WTC11 (cell line): ENCODE results near the gene OSBPL5. TPM values are rescaled to one million over a fixed set of nuclear protein-coding genes. Genes with fewer than 3 reads are reported as not detected.

Source experiments
- ATAC-seq: fragments of 200-7000 bp; cut with Tn5 transposase; 2 replicates; pipeline ENCODE4 v1.10.0; 2021; ENCODE audit warnings: mild to moderate bottlenecking, moderate library complexity
- CTCF ChIA-PET: fragments of 300-600 bp; sonication (Branson Sonifier 250); formaldehyde crosslinking; loops from one replicate; lab custom pipeline; 2021; ENCODE audit warnings: antibody characterized with exemption; lab: Charles Lee
- POLR2A ChIA-PET: fragments of 350-600 bp; sonication (Branson Sonifier 250); formaldehyde crosslinking; loops from one replicate; lab custom pipeline; 2021; ENCODE audit warnings: antibody characterized with exemption; lab: Charles Lee
- DNase-seq: peaks from one replicate; pipeline ENCODE4 v3.0.0; 2021; ENCODE audit warnings: low spot score
- H3K27ac Mint-ChIP-seq: 2 replicates; pipeline ENCODE4 v1.8.0; 2021; ENCODE audit warnings: mixed read lengths
- H3K27me3 Mint-ChIP-seq: 2 replicates; pipeline ENCODE4 v1.8.0; 2021; ENCODE audit warnings: low read depth, mild to moderate bottlenecking, moderate library complexity, mixed read lengths
- H3K36me3 Mint-ChIP-seq: 2 replicates; pipeline ENCODE4 v1.8.0; 2021; ENCODE audit warnings: mixed read lengths
- H3K4me1 Mint-ChIP-seq: 2 replicates; pipeline ENCODE4 v1.8.0; 2022; ENCODE audit warnings: mixed read lengths
- H3K4me3 Mint-ChIP-seq: 2 replicates; pipeline ENCODE4 v1.8.0; 2021; ENCODE audit warnings: mild to moderate bottlenecking, moderate library complexity, mixed read lengths
- H3K9me3 Mint-ChIP-seq: 2 replicates; pipeline ENCODE4 v1.8.0; 2021; ENCODE audit warnings: mixed read lengths
- ATF1 ChIP-seq: sonication (generic); formaldehyde crosslinking; IDR thresholded peaks from 2 replicates; pipeline ENCODE4 v1.8.1; 2023; ENCODE audit warnings: mild to moderate bottlenecking, moderate library complexity, missing genetic modification reagents
- CREB1 ChIP-seq: sonication (generic); formaldehyde crosslinking; IDR thresholded peaks from 2 replicates; pipeline ENCODE4 v1.8.0; 2023; ENCODE audit warnings: mild to moderate bottlenecking, missing genetic modification reagents
- FOXP4 ChIP-seq: sonication (generic); formaldehyde crosslinking; IDR thresholded peaks from 2 replicates; pipeline ENCODE4 v1.8.0; 2022; ENCODE audit warnings: mild to moderate bottlenecking, missing genetic modification reagents
- HMGXB4 ChIP-seq: sonication (generic); formaldehyde crosslinking; IDR thresholded peaks from 2 replicates; pipeline ENCODE4 v1.8.1; 2023; ENCODE audit warnings: mild to moderate bottlenecking, moderate library complexity, missing genetic modification reagents
- OVOL2 ChIP-seq: fragments of 250-450 bp; sonication (Bioruptor Pico); IDR thresholded peaks from 2 replicates; pipeline ENCODE4 v1.9.0; 2021; ENCODE audit warnings: mild to moderate bottlenecking, borderline replicate concordance
- PREB ChIP-seq: sonication (generic); formaldehyde crosslinking; IDR thresholded peaks from 2 replicates; pipeline ENCODE4 v1.8.1; 2022; ENCODE audit warnings: mild to moderate bottlenecking, missing genetic modification reagents, moderate library complexity, borderline replicate concordance
- SMAD3 ChIP-seq: sonication (generic); formaldehyde crosslinking; IDR thresholded peaks from 2 replicates; pipeline ENCODE4 v1.8.0; 2022; ENCODE audit warnings: missing genetic modification reagents, mild to moderate bottlenecking, borderline replicate concordance
- SMAD4 ChIP-seq: sonication (generic); formaldehyde crosslinking; IDR thresholded peaks from 2 replicates; pipeline ENCODE4 v1.8.0; 2022; ENCODE audit warnings: mild to moderate bottlenecking, missing genetic modification reagents
- TCF7 ChIP-seq: sonication (generic); formaldehyde crosslinking; IDR thresholded peaks from 2 replicates; pipeline ENCODE4 v1.8.0; 2022; ENCODE audit warnings: mild to moderate bottlenecking, low read depth, missing genetic modification reagents, moderate library complexity
- USF2 ChIP-seq: sonication (generic); formaldehyde crosslinking; IDR thresholded peaks from 2 replicates; pipeline ENCODE4 v1.8.1; 2023; ENCODE audit warnings: mild to moderate bottlenecking, missing genetic modification reagents, moderate library complexity
- ZBTB21 ChIP-seq: sonication (generic); formaldehyde crosslinking; IDR thresholded peaks from 2 replicates; pipeline ENCODE4 v1.8.1; 2023; ENCODE audit warnings: mild to moderate bottlenecking, missing genetic modification reagents, borderline replicate concordance
- ZBTB43 ChIP-seq: sonication (generic); formaldehyde crosslinking; IDR thresholded peaks from 2 replicates; pipeline ENCODE4 v1.8.1; 2023; ENCODE audit warnings: mild to moderate bottlenecking, missing genetic modification reagents
- ZNF532 ChIP-seq: fragments of 250-450 bp; sonication (Bioruptor Pico); IDR thresholded peaks from 2 replicates; pipeline ENCODE4 v1.9.0; 2021; ENCODE audit warnings: mild to moderate bottlenecking, borderline replicate concordance
- ZSCAN18 ChIP-seq: fragments of 250-450 bp; sonication (Bioruptor Pico); IDR thresholded peaks from 2 replicates; pipeline ENCODE4 v2.1.2; 2022; ENCODE audit warnings: mild to moderate bottlenecking, moderate library complexity
- total RNA-seq: library from RNA; stranded (reverse); gene quantifications from 3 replicates; pipeline ENCODE4 v1.2.3, GENCODE V29; 2021

OSBPL5 gene
- total RNA-seq, 1 experiment from 2014 or later: 17.7 TPM

GRCh38 chr11:3138178-3139085, 26.7 kb downstream of the OSBPL5 start:
- TF ChIP-seq ZBTB21 (CRISPR knock-in tag): no peak
- TF ChIP-seq TCF7 (CRISPR knock-in tag): no peak
- no peak for TF ChIP-seq SMAD3
- TF ChIP-seq SMAD4 (CRISPR knock-in tag): no peak
- TF ChIP-seq FOXP4: no peak
- no peak for TF ChIP-seq HMGXB4 (CRISPR knock-in tag)
- no peak for TF ChIP-seq ZSCAN18 (CRISPR knock-in tag)
- TF ChIP-seq CREB1 (CRISPR knock-in tag): no peak
- TF ChIP-seq USF2: no peak
- TF ChIP-seq PREB (CRISPR knock-in tag): no peak
- TF ChIP-seq ZBTB43 (CRISPR knock-in tag): no peak
- TF ChIP-seq ATF1 (CRISPR knock-in tag): no peak
- TF ChIP-seq OVOL2: no peak
- no peak for TF ChIP-seq ZNF532 (CRISPR knock-in tag)
- TF ChIP-seq, all 79 proteins: peak for 0
- no peaks in the 10 kb centered on the region for H3K27me3 Mint-ChIP-seq
- H3K27ac Mint-ChIP-seq: peak overlapping the region; percentile 86; the same call in 1 of the 2 replicates
- CTCF ChIA-PET: interaction anchor here (0.5 to 2.6 kb wide), 27 partner anchors 8 to 800 kb away, joined by 3 to 13 read pairs (median 4); partner anchors contain the start of gene OSBPL5
- H3K4me3 Mint-ChIP-seq: no peak overlapping the region
- 0 out of 2 replicates have a peak, but pooled peaks cover 3% of the 10 kb centered on the region for H3K4me1 Mint-ChIP-seq
- ATAC-seq (peak; percentile 72), DNase-seq (peak; percentile 50)
- no peaks in the 10 kb centered on the region for H3K36me3 Mint-ChIP-seq
- POLR2A ChIA-PET: no interaction called here
- H3K9me3 Mint-ChIP-seq: no peaks in the 10 kb centered on the region
